ENCODE measurements around the gene CDKAL1. TPM values are rescaled to one million over a fixed set of nuclear protein-coding genes. Genes with fewer than 3 reads are reported as not detected.

Gene CDKAL1
- total RNA-seq, 1 experiment from 2014 or later = 20.6 TPM

DNA sequence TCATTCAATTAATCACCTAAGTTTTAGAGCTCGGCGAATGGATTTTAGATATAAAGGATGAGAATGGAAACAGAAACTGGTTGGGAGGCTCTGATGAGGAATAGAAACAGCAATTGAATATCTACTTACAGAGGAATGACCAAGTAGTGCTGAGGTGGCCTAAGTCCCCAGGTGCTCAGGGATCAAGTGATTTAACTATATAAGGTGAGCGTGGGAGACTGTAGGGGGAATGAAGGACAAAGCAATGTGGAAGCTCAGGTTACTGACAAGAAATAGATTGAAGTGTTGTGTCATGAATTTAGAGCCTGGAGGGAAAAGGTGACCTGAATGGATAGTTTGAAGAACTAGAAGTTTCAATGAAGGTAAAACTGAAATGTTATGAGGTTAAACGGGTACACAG lies 563.9 kb downstream of the CDKAL1 start:
- no peaks in the 10 kb centered on the region for H3K27me3 Mint-ChIP-seq (ENCODE audit: low read depth)
- no peak overlapping the region for H3K4me3 Mint-ChIP-seq
- no peaks in the 10 kb centered on the region for H3K36me3 Mint-ChIP-seq
- ATAC-seq (no peak), DNase-seq (ENCODE audit: low spot score) (no peak)
- no peak for TF ChIP-seq PRRX2 (CRISPR knock-in tag; IDR thresholded peaks at IDR 0.05)
- TF ChIP-seq, protein P1, sequence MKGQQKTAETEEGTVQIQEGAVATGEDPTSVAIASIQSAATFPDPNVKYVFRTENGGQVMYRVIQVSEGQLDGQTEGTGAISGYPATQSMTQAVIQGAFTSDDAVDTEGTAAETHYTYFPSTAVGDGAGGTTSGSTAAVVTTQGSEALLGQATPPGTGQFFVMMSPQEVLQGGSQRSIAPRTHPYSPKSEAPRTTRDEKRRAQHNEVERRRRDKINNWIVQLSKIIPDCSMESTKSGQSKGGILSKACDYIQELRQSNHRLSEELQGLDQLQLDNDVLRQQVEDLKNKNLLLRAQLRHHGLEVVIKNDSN (CRISPR knock-in tag; IDR thresholded peaks at IDR 0.05) = no peak
- TF ChIP-seq CBFB (CRISPR knock-in tag; IDR thresholded peaks at IDR 0.05; ENCODE audit: low read depth) = no peak
- TF ChIP-seq, protein P2, sequence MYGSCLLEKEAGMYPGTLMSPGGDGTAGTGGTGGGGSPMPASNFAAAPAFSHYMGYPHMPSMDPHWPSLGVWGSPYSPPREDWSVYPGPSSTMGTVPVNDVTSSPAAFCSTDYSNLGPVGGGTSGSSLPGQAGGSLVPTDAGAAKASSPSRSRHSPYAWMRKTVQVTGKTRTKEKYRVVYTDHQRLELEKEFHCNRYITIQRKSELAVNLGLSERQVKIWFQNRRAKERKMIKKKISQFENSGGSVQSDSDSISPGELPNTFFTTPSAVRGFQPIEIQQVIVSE (CRISPR knock-in tag; IDR thresholded peaks at IDR 0.05; ENCODE audit: borderline replicate concordance) = no peak
- TF ChIP-seq, protein P3, sequence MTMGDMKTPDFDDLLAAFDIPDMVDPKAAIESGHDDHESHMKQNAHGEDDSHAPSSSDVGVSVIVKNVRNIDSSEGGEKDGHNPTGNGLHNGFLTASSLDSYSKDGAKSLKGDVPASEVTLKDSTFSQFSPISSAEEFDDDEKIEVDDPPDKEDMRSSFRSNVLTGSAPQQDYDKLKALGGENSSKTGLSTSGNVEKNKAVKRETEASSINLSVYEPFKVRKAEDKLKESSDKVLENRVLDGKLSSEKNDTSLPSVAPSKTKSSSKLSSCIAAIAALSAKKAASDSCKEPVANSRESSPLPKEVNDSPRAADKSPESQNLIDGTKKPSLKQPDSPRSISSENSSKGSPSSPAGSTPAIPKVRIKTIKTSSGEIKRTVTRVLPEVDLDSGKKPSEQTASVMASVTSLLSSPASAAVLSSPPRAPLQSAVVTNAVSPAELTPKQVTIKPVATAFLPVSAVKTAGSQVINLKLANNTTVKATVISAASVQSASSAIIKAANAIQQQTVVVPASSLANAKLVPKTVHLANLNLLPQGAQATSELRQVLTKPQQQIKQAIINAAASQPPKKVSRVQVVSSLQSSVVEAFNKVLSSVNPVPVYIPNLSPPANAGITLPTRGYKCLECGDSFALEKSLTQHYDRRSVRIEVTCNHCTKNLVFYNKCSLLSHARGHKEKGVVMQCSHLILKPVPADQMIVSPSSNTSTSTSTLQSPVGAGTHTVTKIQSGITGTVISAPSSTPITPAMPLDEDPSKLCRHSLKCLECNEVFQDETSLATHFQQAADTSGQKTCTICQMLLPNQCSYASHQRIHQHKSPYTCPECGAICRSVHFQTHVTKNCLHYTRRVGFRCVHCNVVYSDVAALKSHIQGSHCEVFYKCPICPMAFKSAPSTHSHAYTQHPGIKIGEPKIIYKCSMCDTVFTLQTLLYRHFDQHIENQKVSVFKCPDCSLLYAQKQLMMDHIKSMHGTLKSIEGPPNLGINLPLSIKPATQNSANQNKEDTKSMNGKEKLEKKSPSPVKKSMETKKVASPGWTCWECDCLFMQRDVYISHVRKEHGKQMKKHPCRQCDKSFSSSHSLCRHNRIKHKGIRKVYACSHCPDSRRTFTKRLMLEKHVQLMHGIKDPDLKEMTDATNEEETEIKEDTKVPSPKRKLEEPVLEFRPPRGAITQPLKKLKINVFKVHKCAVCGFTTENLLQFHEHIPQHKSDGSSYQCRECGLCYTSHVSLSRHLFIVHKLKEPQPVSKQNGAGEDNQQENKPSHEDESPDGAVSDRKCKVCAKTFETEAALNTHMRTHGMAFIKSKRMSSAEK (CRISPR knock-in tag; IDR thresholded peaks at IDR 0.05; ENCODE audit: borderline replicate concordance) = no peak
- no peak for TF ChIP-seq CREM (CRISPR knock-in tag; IDR thresholded peaks at IDR 0.05)
- no peak for TF ChIP-seq ZNF232 (CRISPR knock-in tag; IDR thresholded peaks at IDR 0.05)
- H3K9me3 Mint-ChIP-seq = no peaks in the 10 kb centered on the region
- ChIA-PET CTCF (interaction anchor here (0.5 to 0.7 kb wide), 3 partner anchors 78 to 1221 kb away, joined by 3 to 4 read pairs (median 4); no protein-coding TSS in a partner anchor), POLR2A (interaction anchor here (0.6 to 0.7 kb wide), 4 partner anchors 38 to 1311 kb away, joined by 3 to 12 read pairs (median 4); partner anchors contain the start of gene SOX4)
- peak overlapping the region; percentile 61 for H3K27ac Mint-ChIP-seq
- H3K4me1 Mint-ChIP-seq = peaks cover 53% of the 10 kb centered on the region

DNA sequence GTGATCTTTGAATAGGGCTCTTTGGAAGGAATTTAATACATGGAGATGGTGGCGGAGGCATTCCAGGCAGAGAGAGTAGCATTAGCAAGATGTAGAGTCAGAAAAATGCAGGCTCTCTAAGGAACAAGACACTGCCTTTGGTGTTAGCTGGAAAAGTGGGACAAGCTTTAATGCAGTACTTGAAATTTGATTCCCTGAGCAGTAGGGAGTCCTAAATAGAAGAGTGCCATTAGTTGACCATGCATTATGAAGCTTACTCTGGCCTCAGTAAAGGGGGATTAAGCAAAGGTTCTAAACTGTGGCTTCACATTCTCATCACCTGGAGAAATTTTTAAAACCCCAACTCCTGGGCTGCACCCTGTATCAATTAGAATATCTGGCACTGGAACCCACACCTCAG lies 564.5 kb downstream of the CDKAL1 start:
- POLR2A ChIA-PET = interaction anchor here (0.5 kb wide), 1 partner anchor 1412 kb away, joined by 4 read pairs; no protein-coding TSS in a partner anchor
- no peak for TF ChIP-seq ESRRA (CRISPR knock-in tag; IDR thresholded peaks at IDR 0.05; ENCODE audit: borderline replicate concordance)
- TF ChIP-seq, protein P4, sequence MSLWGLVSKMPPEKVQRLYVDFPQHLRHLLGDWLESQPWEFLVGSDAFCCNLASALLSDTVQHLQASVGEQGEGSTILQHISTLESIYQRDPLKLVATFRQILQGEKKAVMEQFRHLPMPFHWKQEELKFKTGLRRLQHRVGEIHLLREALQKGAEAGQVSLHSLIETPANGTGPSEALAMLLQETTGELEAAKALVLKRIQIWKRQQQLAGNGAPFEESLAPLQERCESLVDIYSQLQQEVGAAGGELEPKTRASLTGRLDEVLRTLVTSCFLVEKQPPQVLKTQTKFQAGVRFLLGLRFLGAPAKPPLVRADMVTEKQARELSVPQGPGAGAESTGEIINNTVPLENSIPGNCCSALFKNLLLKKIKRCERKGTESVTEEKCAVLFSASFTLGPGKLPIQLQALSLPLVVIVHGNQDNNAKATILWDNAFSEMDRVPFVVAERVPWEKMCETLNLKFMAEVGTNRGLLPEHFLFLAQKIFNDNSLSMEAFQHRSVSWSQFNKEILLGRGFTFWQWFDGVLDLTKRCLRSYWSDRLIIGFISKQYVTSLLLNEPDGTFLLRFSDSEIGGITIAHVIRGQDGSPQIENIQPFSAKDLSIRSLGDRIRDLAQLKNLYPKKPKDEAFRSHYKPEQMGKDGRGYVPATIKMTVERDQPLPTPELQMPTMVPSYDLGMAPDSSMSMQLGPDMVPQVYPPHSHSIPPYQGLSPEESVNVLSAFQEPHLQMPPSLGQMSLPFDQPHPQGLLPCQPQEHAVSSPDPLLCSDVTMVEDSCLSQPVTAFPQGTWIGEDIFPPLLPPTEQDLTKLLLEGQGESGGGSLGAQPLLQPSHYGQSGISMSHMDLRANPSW (CRISPR knock-in tag; conservative IDR thresholded peaks at IDR 0.05; ENCODE audit: low read depth) = no peak
- Mint-ChIP-seq H3K27ac (peak overlapping the region; percentile 61), H3K9me3 (no peaks in the 10 kb centered on the region), H3K4me3 (no peak overlapping the region), H3K36me3 (no peaks in the 10 kb centered on the region), H3K4me1 (peaks cover 55% of the 10 kb centered on the region), H3K27me3 (ENCODE audit: low read depth) (no peaks in the 10 kb centered on the region)
- no peak for DNase-seq (ENCODE audit: low spot score)
- ATAC-seq = peak; percentile 78
- CTCF ChIA-PET = no interaction called here

DNA sequence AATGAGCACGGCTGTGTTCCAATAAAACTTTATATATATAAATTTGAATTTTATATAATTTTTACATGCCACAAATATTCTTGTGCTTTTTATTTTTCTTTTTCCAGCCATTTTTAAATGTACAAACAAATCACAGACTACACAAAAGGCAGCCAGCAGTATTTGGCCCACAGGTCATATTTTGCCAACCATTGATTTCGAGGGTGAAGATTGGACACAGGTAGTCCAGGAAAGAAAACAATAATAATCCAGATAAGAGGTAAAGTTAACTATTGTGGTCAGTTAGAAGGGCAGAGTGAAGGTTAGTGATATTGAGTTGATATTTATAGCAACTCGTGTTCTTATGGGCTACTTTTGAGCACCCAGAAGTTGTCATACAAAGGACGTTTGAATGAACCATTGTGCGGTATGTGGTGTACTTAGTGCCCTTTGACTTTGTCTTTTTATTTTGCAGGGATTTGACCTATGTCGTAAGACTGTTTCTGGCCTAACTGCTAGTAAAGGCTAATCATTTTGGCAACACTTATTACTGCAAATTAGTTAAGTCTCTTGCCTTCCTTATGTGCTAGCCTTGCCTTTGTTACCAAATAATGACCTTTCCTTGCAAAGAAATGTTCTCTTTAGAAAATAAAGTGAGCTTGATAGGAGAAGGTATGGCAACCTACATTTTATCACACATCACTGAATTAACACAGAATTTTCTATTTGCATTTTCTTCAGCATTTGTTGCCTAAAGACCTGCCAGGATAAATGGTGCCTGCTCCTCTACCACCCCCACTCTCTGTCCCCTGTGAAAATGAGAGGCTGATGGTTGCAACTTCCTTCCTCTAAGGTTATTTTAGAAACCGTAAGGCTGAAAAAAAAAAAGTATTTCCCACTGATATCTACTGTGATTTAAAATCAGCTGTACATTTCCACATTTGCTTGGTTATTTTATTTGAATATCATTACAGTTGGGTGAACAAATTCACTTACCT lies 565.4 kb downstream of the CDKAL1 start:
- ChIA-PET CTCF (no interaction called here), POLR2A (interaction anchor here (0.5 kb wide), 1 partner anchor 1411 kb away, joined by 4 read pairs; no protein-coding TSS in a partner anchor)
- H3K27ac Mint-ChIP-seq = no peak overlapping the region
- H3K27me3 Mint-ChIP-seq (ENCODE audit: low read depth) = no peaks in the 10 kb centered on the region
- H3K4me1 Mint-ChIP-seq = peaks cover 55% of the 10 kb centered on the region
- H3K9me3 Mint-ChIP-seq = no peaks in the 10 kb centered on the region
- no peak overlapping the region for H3K4me3 Mint-ChIP-seq
- DNase-seq (ENCODE audit: low spot score) (no peak), ATAC-seq (no peak)
- H3K36me3 Mint-ChIP-seq = no peaks in the 10 kb centered on the region
- TF ChIP-seq, protein P5, sequence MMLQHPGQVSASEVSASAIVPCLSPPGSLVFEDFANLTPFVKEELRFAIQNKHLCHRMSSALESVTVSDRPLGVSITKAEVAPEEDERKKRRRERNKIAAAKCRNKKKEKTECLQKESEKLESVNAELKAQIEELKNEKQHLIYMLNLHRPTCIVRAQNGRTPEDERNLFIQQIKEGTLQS (CRISPR knock-in tag; conservative IDR thresholded peaks at IDR 0.05) = no peak
- TF ChIP-seq, protein P4 (CRISPR knock-in tag; conservative IDR thresholded peaks at IDR 0.05; ENCODE audit: low read depth) = no peak
- TF ChIP-seq ZNF396 (CRISPR knock-in tag; IDR thresholded peaks at IDR 0.05; ENCODE audit: borderline replicate concordance) (no peak), TEAD1 (CRISPR knock-in tag; IDR thresholded peaks at IDR 0.05) (no peak), NFE2L1 (CRISPR knock-in tag; IDR thresholded peaks at IDR 0.05) (no peak), ZNF671 (CRISPR knock-in tag; IDR thresholded peaks at IDR 0.05) (no peak)
- TF ChIP-seq, protein P6, sequence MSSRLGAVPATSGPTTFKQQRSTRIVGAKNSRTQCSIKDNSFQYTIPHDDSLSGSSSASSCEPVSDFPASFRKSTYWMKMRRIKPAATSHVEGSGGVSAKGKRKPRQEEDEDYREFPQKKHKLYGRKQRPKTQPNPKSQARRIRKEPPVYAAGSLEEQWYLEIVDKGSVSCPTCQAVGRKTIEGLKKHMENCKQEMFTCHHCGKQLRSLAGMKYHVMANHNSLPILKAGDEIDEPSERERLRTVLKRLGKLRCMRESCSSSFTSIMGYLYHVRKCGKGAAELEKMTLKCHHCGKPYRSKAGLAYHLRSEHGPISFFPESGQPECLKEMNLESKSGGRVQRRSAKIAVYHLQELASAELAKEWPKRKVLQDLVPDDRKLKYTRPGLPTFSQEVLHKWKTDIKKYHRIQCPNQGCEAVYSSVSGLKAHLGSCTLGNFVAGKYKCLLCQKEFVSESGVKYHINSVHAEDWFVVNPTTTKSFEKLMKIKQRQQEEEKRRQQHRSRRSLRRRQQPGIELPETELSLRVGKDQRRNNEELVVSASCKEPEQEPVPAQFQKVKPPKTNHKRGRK (CRISPR knock-in tag; IDR thresholded peaks at IDR 0.05; ENCODE audit: borderline replicate concordance) = no peak
